Prostate gland (tissue), 2 donors: Measurements from ENCODE around the gene ZNF74. TPM values are rescaled to one million over a fixed set of nuclear protein-coding genes. Genes with fewer than 3 reads are reported as not detected.
"Not testable (repeated sequence)": the region's sequence is repeated elsewhere in the genome, so short reads cannot be mapped to it uniquely, and the experiment has no call there.

ENCODE experiments used
- DNase-seq: peaks from one replicate; pipeline ENCODE4 v3.0.0-alpha.2; 2019; ENCODE audit warnings: low spot score
- H3K27ac ChIP-seq, 2 donors: fragments of 200-600 bp; sonication (generic); 2 replicates each; pipeline ENCODE4 v1.5.1; 2017 to 2019
- H3K27me3 ChIP-seq: fragments of 200-600 bp; sonication (generic); replicated peaks from 2 replicates; pipeline ENCODE4 v1.5.1; 2019; ENCODE audit not compliant: insufficient read depth
- H3K36me3 ChIP-seq, 2 donors: fragments of 200-600 bp; sonication (generic); 1 replicate in 1 of 2; 2 replicates in 1 of 2; pipeline versions ENCODE4 v1.5.1 to v1.8.1; 2017 to 2019
- H3K4me1 ChIP-seq: fragments of 200-600 bp; sonication (generic); replicated peaks from 2 replicates; pipeline ENCODE4 v1.5.1; 2019
- H3K4me3 ChIP-seq, 2 donors: fragments of 200-600 bp; sonication (generic); 2 replicates each; pipeline ENCODE4 v1.5.1; 2017 to 2019
- H3K9me3 ChIP-seq: fragments of 200-600 bp; sonication (generic); 2 replicates; pipeline ENCODE4 v1.5.1; 2017
- POLR2A ChIP-seq: fragments of 450-650 bp; IDR thresholded peaks from one replicate; pipeline ENCODE4 v1.6.1; 2016; ENCODE audit warnings: antibody characterized with exemption, mild to moderate bottlenecking
- POLR2AphosphoS5 ChIP-seq: sonication (generic); formaldehyde crosslinking; IDR thresholded peaks from one replicate; pipeline ENCODE4 v1.6.1; 2017; ENCODE audit warnings: antibody characterized with exemption
- WGBS: methylation state at CpG from one replicate; pipeline ENCODE4 v1.1.5; 2018; 5-methylcytosine and 5-hydroxymethylcytosine counted together
- intact Hi-C: fragments of 100-400 bp; cut with DNase I; formaldehyde crosslinking; loops from one replicate; pipeline ENCODE4 v1.14.2; 2022
- total RNA-seq, 2 donors: library from RNA; depleted of rRNA; stranded (reverse); fragments of >200 nt; gene quantifications; one replicate each; pipeline ENCODE4 v1.1.0, GENCODE V29; 2016
- TF ChIP-seq, protein P1 (sequence below), 4 experiments: fragments of 200-600 bp in 2 of 4; fragments of 450-650 bp in 2 of 4; sonication (generic) in 2 of 4; IDR thresholded peaks; 1 replicate in 3 of 4; 2 replicates in 1 of 4; pipeline ENCODE4 v1.5.1; 2016 to 2019; ENCODE audit warnings: antibody characterized with exemption in 4 of 4, mild to moderate bottlenecking in 2 of 4, moderate library complexity in 2 of 4

ZNF74 gene
- total RNA-seq, 2 donors from 2014 or later = 17.0 to 41.6 TPM

DNA sequence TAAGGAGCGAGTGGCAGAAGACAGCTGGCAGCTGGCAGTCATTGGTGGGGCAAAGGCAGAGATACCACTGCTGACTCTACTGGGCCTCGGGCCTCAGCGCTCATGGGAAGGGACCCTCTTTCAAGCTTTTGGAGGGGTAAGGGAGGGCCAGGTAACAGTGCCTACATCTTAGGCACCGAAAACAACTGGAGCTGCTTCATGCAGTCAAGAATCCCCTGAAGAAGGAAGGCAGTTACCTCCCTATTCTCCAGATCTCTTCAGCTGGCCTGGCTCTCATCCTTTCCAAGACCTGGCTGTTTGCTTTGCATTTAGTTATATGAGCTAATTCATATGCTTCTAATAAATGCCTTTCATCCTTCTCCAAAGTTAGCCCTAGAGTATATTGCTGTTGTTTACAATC is 15.8 kb upstream of the ZNF74 start:
- no peaks in the 10 kb centered on the region for H3K4me1 ChIP-seq
- no peak overlapping the region for H3K4me3 ChIP-seq
- DNase-seq = no peak
- intact Hi-C loops = no loop called here
- H3K36me3 ChIP-seq = no peaks in the 10 kb centered on the region
- TF ChIP-seq, protein P1, sequence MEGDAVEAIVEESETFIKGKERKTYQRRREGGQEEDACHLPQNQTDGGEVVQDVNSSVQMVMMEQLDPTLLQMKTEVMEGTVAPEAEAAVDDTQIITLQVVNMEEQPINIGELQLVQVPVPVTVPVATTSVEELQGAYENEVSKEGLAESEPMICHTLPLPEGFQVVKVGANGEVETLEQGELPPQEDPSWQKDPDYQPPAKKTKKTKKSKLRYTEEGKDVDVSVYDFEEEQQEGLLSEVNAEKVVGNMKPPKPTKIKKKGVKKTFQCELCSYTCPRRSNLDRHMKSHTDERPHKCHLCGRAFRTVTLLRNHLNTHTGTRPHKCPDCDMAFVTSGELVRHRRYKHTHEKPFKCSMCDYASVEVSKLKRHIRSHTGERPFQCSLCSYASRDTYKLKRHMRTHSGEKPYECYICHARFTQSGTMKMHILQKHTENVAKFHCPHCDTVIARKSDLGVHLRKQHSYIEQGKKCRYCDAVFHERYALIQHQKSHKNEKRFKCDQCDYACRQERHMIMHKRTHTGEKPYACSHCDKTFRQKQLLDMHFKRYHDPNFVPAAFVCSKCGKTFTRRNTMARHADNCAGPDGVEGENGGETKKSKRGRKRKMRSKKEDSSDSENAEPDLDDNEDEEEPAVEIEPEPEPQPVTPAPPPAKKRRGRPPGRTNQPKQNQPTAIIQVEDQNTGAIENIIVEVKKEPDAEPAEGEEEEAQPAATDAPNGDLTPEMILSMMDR (IDR thresholded peaks at IDR 0.05) = no peak
- TF ChIP-seq POLR2A (no peak), POLR2AphosphoS5 (no peak)
- H3K27ac ChIP-seq = no peak overlapping the region
- no peaks in the 10 kb centered on the region for H3K27me3 ChIP-seq
- H3K9me3 ChIP-seq = no peaks in the 10 kb centered on the region
- WGBS = 89% methylated on average over 4 of the region's 4 CpGs

DNA sequence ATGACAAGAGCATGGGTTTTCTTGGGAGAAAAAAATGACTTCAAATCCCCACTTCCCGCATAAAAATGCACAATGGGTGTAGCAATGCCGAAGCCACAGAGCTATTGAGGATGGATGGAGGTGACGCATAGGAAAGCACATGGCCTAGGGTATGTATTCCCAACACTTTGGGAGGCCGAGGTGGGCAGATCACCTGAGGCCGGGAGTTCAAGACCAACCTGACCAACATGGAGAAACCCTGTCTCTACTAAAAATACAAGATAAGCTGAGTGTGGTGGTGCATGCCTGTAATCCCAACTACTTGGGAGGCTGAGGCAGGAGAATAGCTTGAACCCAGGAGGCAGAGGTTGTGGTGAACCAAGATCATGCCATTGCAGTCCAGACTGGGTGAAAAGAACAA is 15.3 kb upstream of the ZNF74 start:
- H3K4me1 ChIP-seq, H3K36me3 ChIP-seq, DNase-seq, intact Hi-C loops, H3K27ac ChIP-seq, H3K27me3 ChIP-seq, H3K4me3 ChIP-seq, H3K9me3 ChIP-seq: not testable (repeated sequence)
- WGBS = 93% methylated on average over 5 of the region's 5 CpGs

DNA sequence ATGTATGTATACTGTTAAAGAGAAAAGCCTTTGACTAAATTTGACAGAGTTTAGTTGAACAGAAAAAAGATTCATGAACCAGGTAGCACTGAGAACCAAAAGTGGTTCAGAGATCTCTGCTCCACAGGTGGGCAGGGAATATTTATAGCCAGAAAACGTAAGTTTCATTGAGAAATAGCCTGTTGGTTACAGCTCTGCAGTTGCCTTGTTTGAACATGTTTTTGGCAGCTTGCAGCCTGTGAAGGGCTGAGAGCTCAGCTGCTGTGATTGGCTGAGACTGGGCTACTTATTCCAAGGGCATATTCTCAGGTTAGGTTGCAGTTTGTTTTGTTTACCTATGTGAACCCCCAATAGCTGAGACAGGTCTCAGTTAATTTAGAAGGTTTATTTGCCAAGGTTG is 13.5 kb upstream of the ZNF74 start:
- 9% methylated on average over 1 of the region's 1 CpG for WGBS
- no peak for DNase-seq
- intact Hi-C loops = no loop called here

DNA sequence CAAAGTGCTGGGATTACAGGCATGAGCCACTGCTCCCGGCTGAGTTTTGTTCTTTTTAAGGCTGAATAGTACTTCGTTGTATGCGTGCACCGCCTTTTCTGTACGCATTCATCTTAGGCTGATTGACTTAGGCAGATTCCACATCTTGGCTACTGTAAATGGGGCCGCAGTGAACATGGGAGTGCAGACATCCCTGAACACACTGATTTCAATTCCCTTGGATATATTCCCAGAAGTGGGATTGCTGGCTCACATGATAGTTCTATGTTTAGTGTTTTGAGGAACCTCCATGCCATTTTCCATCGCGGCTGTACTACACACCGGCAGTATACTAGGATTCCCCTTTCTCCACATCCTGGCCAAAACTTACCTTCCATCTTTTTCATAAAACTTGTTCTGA is 10.4 kb upstream of the ZNF74 start:
- Histone ChIP-seq H3K36me3 (no peaks in the 10 kb centered on the region), H3K27me3 (no peaks in the 10 kb centered on the region), H3K27ac (no peak overlapping the region), H3K4me3 (no peak overlapping the region), H3K9me3 (no peaks in the 10 kb centered on the region), H3K4me1 (no peaks in the 10 kb centered on the region)
- DNase-seq = no peak
- TF ChIP-seq, protein P1 (IDR thresholded peaks at IDR 0.05) = no peak
- TF ChIP-seq POLR2A = no peak
- no peak for TF ChIP-seq POLR2AphosphoS5
- intact Hi-C loops = no loop called here
- 92% methylated on average over 9 of the region's 9 CpGs for WGBS

More for the DNA sequence above, 13.5 kb upstream of the ZNF74 start:
- H3K36me3 ChIP-seq = no peaks in the 10 kb centered on the region
- H3K27ac ChIP-seq = no peak overlapping the region
- no peak for TF ChIP-seq POLR2AphosphoS5
- no peak for TF ChIP-seq POLR2A
- TF ChIP-seq, protein P1 (IDR thresholded peaks at IDR 0.05) = no peak
- no peaks in the 10 kb centered on the region for H3K9me3 ChIP-seq
- H3K4me3 ChIP-seq = no peak overlapping the region
- H3K27me3 ChIP-seq = no peaks in the 10 kb centered on the region
- H3K4me1 ChIP-seq = no peaks in the 10 kb centered on the region

DNA sequence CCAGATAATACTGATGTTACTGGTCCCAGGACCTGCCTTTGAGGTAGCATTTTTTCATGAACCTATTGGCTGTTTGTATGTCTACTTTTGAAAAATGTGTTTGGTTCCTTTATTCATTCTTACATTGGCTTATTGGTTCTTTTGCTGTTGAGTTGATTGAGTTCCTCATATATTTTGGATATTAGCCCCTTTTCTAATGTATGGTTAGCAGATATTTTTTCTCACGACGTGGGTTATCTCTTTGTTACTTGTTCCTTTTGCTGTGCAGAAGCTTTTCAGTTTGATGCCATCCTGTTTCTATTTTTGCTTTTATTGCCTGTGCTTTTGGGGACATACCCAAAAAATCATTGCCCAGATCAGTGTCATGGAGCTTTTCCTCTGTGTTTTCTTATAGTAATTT is 9.8 kb upstream of the ZNF74 start:
- Histone ChIP-seq H3K4me3 (no peak overlapping the region), H3K4me1 (no peaks in the 10 kb centered on the region), H3K9me3 (no peaks in the 10 kb centered on the region), H3K27ac (no peak overlapping the region), H3K36me3 (no peaks in the 10 kb centered on the region), H3K27me3 (no peaks in the 10 kb centered on the region)
- TF ChIP-seq, protein P1 (IDR thresholded peaks at IDR 0.05) = no peak
- TF ChIP-seq POLR2A (no peak), POLR2AphosphoS5 (no peak)
- DNase-seq = no peak
- 86% methylated on average over 2 of the region's 2 CpGs for WGBS
- intact Hi-C loops = no loop called here
